Activated naive CD8-positive, alpha-beta T cell treated with anti-CD3 and anti-CD28 coated beads for 36 hours (primary cell): ENCODE results near the gene SLC26A1. TPM values are rescaled to one million over a fixed set of nuclear protein-coding genes. Genes with fewer than 3 reads are reported as not detected.
A peak's percentile ranks its signal among the peaks of the same experiment; 100 is the strongest.

Experiments
- DNase-seq: peaks from one replicate; pipeline ENCODE4 v3.0.0; 2021
- H3K27ac Mint-ChIP-seq: one replicate; pipeline ENCODE4 v1.8.0; 2022; ENCODE audit warnings: mild to moderate bottlenecking, moderate library complexity, mixed read lengths
- H3K27me3 Mint-ChIP-seq: one replicate; pipeline ENCODE4 v1.8.0; 2022; ENCODE audit warnings: mild to moderate bottlenecking, mixed read lengths
- H3K36me3 Mint-ChIP-seq: one replicate; pipeline ENCODE4 v1.8.0; 2021; ENCODE audit warnings: mild to moderate bottlenecking, mixed read lengths
- H3K4me1 Mint-ChIP-seq: one replicate; pipeline ENCODE4 v1.8.0; 2021; ENCODE audit warnings: mixed read lengths
- H3K4me3 Mint-ChIP-seq: one replicate; pipeline ENCODE4 v1.8.0; 2022; ENCODE audit warnings: mild to moderate bottlenecking, moderate library complexity, mixed read lengths
- H3K9me3 Mint-ChIP-seq: one replicate; pipeline ENCODE4 v1.8.0; 2022; ENCODE audit warnings: mixed read lengths
- total RNA-seq, 2 experiments: library from RNA; stranded (reverse); gene quantifications; one replicate each; pipeline ENCODE4 v1.2.3, GENCODE V29; 2021

The SLC26A1 gene
- total RNA-seq, 2 experiments from 2014 or later, result 0.20 to 0.21 TPM

GRCh38 chr4:972651-973424 lies 20.4 kb downstream of the SLC26A1 start:
- DNase-seq, result peak; percentile 67
- no peaks in the 10 kb centered on the region for H3K36me3 Mint-ChIP-seq
- peaks cover 1% of the 10 kb centered on the region for H3K9me3 Mint-ChIP-seq
- H3K27me3 Mint-ChIP-seq, result no peaks in the 10 kb centered on the region
- H3K27ac Mint-ChIP-seq, result no peak overlapping the region
- peaks cover 13% of the 10 kb centered on the region for H3K4me1 Mint-ChIP-seq
- peak overlapping the region; percentile 69 for H3K4me3 Mint-ChIP-seq

- Mint-ChIP-seq H3K27ac (no peak overlapping the region), H3K9me3 (peaks cover 1% of the 10 kb centered on the region), H3K36me3 (no peaks in the 10 kb centered on the region), H3K4me3 (peak overlapping the region; percentile 69), H3K4me1 (peaks cover 13% of the 10 kb centered on the region), H3K27me3 (no peaks in the 10 kb centered on the region)
- no peak for DNase-seq
Observed at GRCh38 chr4:971666-972500, 21.3 kb downstream of the SLC26A1 start.

- Mint-ChIP-seq H3K4me1 (peaks cover 11% of the 10 kb centered on the region), H3K9me3 (peaks cover 1% of the 10 kb centered on the region), H3K27ac (no peak overlapping the region), H3K36me3 (no peaks in the 10 kb centered on the region), H3K4me3 (peak overlapping the region; percentile 48), H3K27me3 (no peaks in the 10 kb centered on the region)
- DNase-seq, result no peak
Observed at GRCh38 chr4:970854-971520, 22.2 kb downstream of the SLC26A1 start.

GRCh38 chr4:970046-970745 lies 23.0 kb downstream of the SLC26A1 start:
- H3K4me1 Mint-ChIP-seq, result peaks cover 11% of the 10 kb centered on the region
- DNase-seq, result no peak
- H3K9me3 Mint-ChIP-seq, result peaks cover under 1% of the 10 kb centered on the region
- no peak overlapping the region for H3K27ac Mint-ChIP-seq
- H3K4me3 Mint-ChIP-seq, result no peak overlapping the region
- H3K27me3 Mint-ChIP-seq, result no peaks in the 10 kb centered on the region
- no peaks in the 10 kb centered on the region for H3K36me3 Mint-ChIP-seq

GRCh38 chr4:968621-969394 lies 24.4 kb downstream of the SLC26A1 start:
- H3K36me3 Mint-ChIP-seq, result no peaks in the 10 kb centered on the region
- H3K9me3 Mint-ChIP-seq, result no peaks in the 10 kb centered on the region
- no peaks in the 10 kb centered on the region for H3K27me3 Mint-ChIP-seq
- no peak overlapping the region for H3K4me3 Mint-ChIP-seq
- H3K4me1 Mint-ChIP-seq, result peaks cover 11% of the 10 kb centered on the region
- no peak for DNase-seq
- H3K27ac Mint-ChIP-seq, result no peak overlapping the region

GRCh38 chr4:968221-968620 lies 25.0 kb downstream of the SLC26A1 start:
- Mint-ChIP-seq H3K27ac (no peak overlapping the region), H3K9me3 (no peaks in the 10 kb centered on the region), H3K36me3 (no peaks in the 10 kb centered on the region), H3K27me3 (no peaks in the 10 kb centered on the region), H3K4me3 (no peak overlapping the region), H3K4me1 (peaks cover 11% of the 10 kb centered on the region)
- DNase-seq, result no peak

- Mint-ChIP-seq H3K4me1 (peaks cover 11% of the 10 kb centered on the region), H3K27me3 (no peaks in the 10 kb centered on the region), H3K9me3 (no peaks in the 10 kb centered on the region), H3K4me3 (no peak overlapping the region), H3K36me3 (no peaks in the 10 kb centered on the region), H3K27ac (no peak overlapping the region)
- DNase-seq, result no peak
Observed at GRCh38 chr4:967113-968104, 25.8 kb downstream of the SLC26A1 start.

GRCh38 chr4:966266-967112 lies 26.7 kb downstream of the SLC26A1 start:
- no peak for DNase-seq
- no peaks in the 10 kb centered on the region for H3K36me3 Mint-ChIP-seq
- H3K4me3 Mint-ChIP-seq, result no peak overlapping the region
- no peak overlapping the region for H3K27ac Mint-ChIP-seq
- H3K9me3 Mint-ChIP-seq, result no peaks in the 10 kb centered on the region
- H3K27me3 Mint-ChIP-seq, result no peaks in the 10 kb centered on the region
- peaks cover 11% of the 10 kb centered on the region for H3K4me1 Mint-ChIP-seq

- Mint-ChIP-seq H3K27me3 (no peaks in the 10 kb centered on the region), H3K36me3 (no peaks in the 10 kb centered on the region), H3K9me3 (no peaks in the 10 kb centered on the region), H3K27ac (no peak overlapping the region), H3K4me3 (no peak overlapping the region), H3K4me1 (peaks cover 6% of the 10 kb centered on the region)
- no peak for DNase-seq
Observed at GRCh38 chr4:965766-966134, 27.5 kb downstream of the SLC26A1 start.

- Mint-ChIP-seq H3K36me3 (no peaks in the 10 kb centered on the region), H3K9me3 (no peaks in the 10 kb centered on the region), H3K4me1 (peaks cover under 1% of the 10 kb centered on the region), H3K4me3 (no peak overlapping the region), H3K27ac (no peak overlapping the region), H3K27me3 (no peaks in the 10 kb centered on the region)
- no peak for DNase-seq
Observed at GRCh38 chr4:965048-965765, 28.0 kb downstream of the SLC26A1 start.

GRCh38 chr4:964346-965025 lies 28.7 kb downstream of the SLC26A1 start:
- H3K27ac Mint-ChIP-seq, result no peak overlapping the region
- no peak overlapping the region for H3K4me3 Mint-ChIP-seq

More at GRCh38 chr4:964346-965025, 28.7 kb downstream of the SLC26A1 start:
- no peak for DNase-seq
- no peaks in the 10 kb centered on the region for H3K9me3 Mint-ChIP-seq
- H3K27me3 Mint-ChIP-seq, result no peaks in the 10 kb centered on the region
- H3K4me1 Mint-ChIP-seq, result no peaks in the 10 kb centered on the region
- no peaks in the 10 kb centered on the region for H3K36me3 Mint-ChIP-seq
